D721Med (cell line): ENCODE measurements around the gene CADPS2.

Experiments used
- DNase-seq: peaks from one replicate; pipeline ENCODE4 v3.0.0; 2011; ENCODE audit warnings: low spot score; ENCODE audit not compliant: insufficient read length
- FAIRE-seq: peaks from 2 replicates; lab custom pipeline; 2011; peaks lifted over from hg19 to GRCh38; lab: Jason Lieb, UNC
- CTCF ChIP-seq: IDR thresholded peaks from 2 replicates; pipeline ENCODE4 v1.5.1; 2012; ENCODE audit warnings: mild to moderate bottlenecking, control low read depth; ENCODE audit not compliant: insufficient read depth; ENCODE audit errors: missing control alignments

CADPS2 gene

GRCh38 chr7:122746948-122747347, 139.3 kb downstream of the CADPS2 start:
- no peak for FAIRE-seq
- DNase-seq = no peak
- TF ChIP-seq CTCF = no peak

GRCh38 chr7:122743211-122743610, 143.0 kb downstream of the CADPS2 start:
- no peak for DNase-seq
- TF ChIP-seq CTCF = no peak
- no peak for FAIRE-seq

DNA sequence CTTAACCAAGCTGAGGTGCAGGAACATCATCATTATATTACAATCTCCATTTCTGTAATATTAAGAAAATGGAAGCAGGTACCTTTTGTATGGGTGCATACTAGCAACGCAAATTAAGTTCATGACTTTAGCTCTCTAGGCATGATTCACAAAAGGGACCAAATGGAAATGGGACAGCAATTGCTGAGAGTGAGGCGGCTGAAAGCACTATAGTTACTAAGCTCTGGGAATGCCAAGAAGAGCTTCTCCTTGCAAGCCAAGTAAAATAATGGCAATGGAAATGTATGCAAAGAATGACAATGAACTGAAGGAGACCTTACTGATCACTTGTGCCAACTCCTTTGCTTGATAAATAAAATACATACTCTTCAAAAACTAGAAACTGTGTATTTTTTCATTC, 147.3 kb downstream of the CADPS2 start:
- no peak for TF ChIP-seq CTCF
- FAIRE-seq (no peak), DNase-seq (no peak)

DNA sequence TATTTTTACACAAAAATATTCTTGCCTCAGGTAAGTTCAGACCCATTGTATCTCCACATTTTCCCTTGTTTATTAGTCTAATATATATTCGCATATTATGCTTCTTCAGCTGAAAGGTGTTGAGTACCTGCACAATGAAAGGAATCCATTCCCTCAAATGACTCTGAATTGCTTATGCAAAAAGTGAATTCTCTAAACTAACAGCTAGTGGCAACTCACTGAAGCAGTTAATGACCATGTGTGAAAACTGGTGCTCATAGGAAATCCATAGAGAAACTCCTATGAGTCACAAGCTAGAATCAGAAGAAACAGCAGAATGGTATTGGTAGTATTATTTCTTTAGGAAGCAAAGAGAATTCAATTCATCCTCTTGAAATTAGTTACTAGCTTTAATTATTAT, 150.1 kb downstream of the CADPS2 start:
- TF ChIP-seq CTCF = no peak
- FAIRE-seq = no peak
- no peak for DNase-seq

DNA sequence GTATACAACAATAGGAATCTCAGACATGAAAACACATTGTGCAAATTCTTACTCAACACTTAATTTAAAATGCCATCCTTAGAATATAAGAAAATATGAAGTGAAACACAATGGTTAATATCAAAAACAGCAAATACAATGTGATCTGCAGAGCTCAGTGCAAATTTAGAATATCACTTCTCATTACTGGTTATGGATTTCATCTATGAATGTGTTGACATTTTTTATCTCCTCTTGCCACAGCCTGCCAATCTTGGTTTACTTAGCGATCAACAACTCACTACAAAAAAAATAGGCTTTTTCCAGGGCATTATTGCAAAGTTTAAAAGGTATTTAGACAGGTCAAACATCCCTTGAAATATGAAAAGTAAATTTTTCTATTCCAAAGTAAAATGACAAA, 158.5 kb downstream of the CADPS2 start:
- FAIRE-seq (no peak), DNase-seq (no peak)
- TF ChIP-seq CTCF = no peak

GRCh38 chr7:122727354-122727753, 158.9 kb downstream of the CADPS2 start:
- FAIRE-seq (no peak), DNase-seq (no peak)
- TF ChIP-seq CTCF = no peak

DNA sequence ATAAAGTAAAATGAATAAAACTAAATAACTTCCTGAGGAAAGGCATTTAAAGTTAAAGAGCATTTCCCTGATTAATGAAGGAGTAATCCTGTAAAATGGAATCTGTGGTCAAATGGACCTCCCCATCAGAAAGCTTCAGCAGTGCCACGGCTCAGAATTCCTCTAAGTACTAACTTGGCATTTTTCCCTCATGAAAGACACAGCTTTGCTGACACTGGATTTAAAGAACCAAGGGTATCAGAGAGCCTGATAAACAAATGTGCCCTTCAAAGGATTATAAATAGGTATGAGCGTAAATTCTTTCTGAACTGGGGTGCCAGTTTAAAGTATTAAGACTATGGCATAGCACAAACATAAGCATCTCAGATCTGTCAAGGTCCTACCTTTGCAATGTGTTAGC, 159.4 kb downstream of the CADPS2 start:
- FAIRE-seq = no peak
- DNase-seq = no peak
- TF ChIP-seq CTCF = no peak
